GM23338 (cell line): Measurements from ENCODE around the gene AS3MT. TPM values are rescaled to one million over a fixed set of nuclear protein-coding genes. Genes with fewer than 3 reads are reported as not detected.

Experiments
- ATAC-seq: fragments of 200-7000 bp; cut with Tn5 transposase; 3 replicates; pipeline ENCODE4 v1.9.1; 2020
- DNase-seq: peaks from one replicate; pipeline ENCODE4 v3.0.0-alpha.2; 2015; ENCODE audit warnings: low spot score
- H2AFZ ChIP-seq: fragments of 200-600 bp; sonication (generic); 2 replicates; pipeline ENCODE4 v1.8.0; 2016; ENCODE audit warnings: antibody characterized with exemption, mild to moderate bottlenecking, moderate library complexity
- H3F3A ChIP-seq: fragments of 200-600 bp; sonication (generic); replicated peaks from 2 replicates; pipeline ENCODE4 v1.8.0; 2017; ENCODE audit warnings: antibody characterized with exemption, mixed run types, low read depth
- H3K27ac ChIP-seq: fragments of 200-600 bp; sonication (generic); 2 replicates; pipeline ENCODE4 v1.6.1; 2016; ENCODE audit warnings: low read depth
- H3K27me3 ChIP-seq: fragments of 200-600 bp; sonication (generic); 2 replicates; pipeline ENCODE4 v1.8.0; 2016; ENCODE audit warnings: mild to moderate bottlenecking, mixed run types, moderate library complexity; ENCODE audit not compliant: insufficient read depth
- H3K36me3 ChIP-seq: fragments of 200-600 bp; sonication (generic); 2 replicates; pipeline ENCODE4 v1.8.0; 2016; ENCODE audit warnings: mild to moderate bottlenecking; ENCODE audit not compliant: insufficient read depth
- H3K4me1 ChIP-seq: fragments of 200-600 bp; sonication (generic); 2 replicates; pipeline ENCODE4 v1.8.0; 2016; ENCODE audit warnings: mild to moderate bottlenecking, moderate library complexity; ENCODE audit not compliant: insufficient read depth
- H3K4me2 ChIP-seq: fragments of 200-600 bp; sonication (generic); 2 replicates; pipeline ENCODE4 v1.7.1; 2017; ENCODE audit warnings: mixed run types
- H3K4me3 ChIP-seq: fragments of 200-600 bp; sonication (generic); 2 replicates; pipeline ENCODE4 v1.6.1; 2016; ENCODE audit warnings: mixed run types
- H3K79me2 ChIP-seq: fragments of 200-600 bp; sonication (generic); replicated peaks from 2 replicates; pipeline ENCODE4 v1.8.0; 2017; ENCODE audit warnings: mild to moderate bottlenecking; ENCODE audit not compliant: insufficient read depth
- H3K9me2 ChIP-seq: fragments of 200-600 bp; sonication (generic); 2 replicates; pipeline ENCODE4 v1.8.0; 2017; ENCODE audit not compliant: insufficient read depth
- H4K20me1 ChIP-seq: fragments of 200-600 bp; sonication (generic); replicated peaks from 2 replicates; pipeline ENCODE4 v1.8.0; 2017; ENCODE audit warnings: mild to moderate bottlenecking; ENCODE audit not compliant: insufficient read depth
- H3K27ac Mint-ChIP-seq: 2 replicates; pipeline ENCODE4 v1.8.0; 2020; ENCODE audit warnings: inconsistent platforms, mild to moderate bottlenecking, moderate library complexity, mixed read lengths
- H3K27me3 Mint-ChIP-seq: 3 replicates; pipeline ENCODE4 v1.8.0; 2022; ENCODE audit warnings: low read depth, mild to moderate bottlenecking, moderate library complexity, mixed read lengths, inconsistent platforms; ENCODE audit not compliant: insufficient read depth, poor library complexity
- H3K36me3 Mint-ChIP-seq: 3 replicates; pipeline ENCODE4 v1.8.0; 2021; ENCODE audit warnings: low read depth, mild to moderate bottlenecking, inconsistent platforms, moderate library complexity, mixed read lengths
- H3K4me1 Mint-ChIP-seq: 3 replicates; pipeline ENCODE4 v1.8.0; 2020; ENCODE audit warnings: mild to moderate bottlenecking, inconsistent platforms, mixed read lengths
- H3K4me3 Mint-ChIP-seq: 3 replicates; pipeline ENCODE4 v1.8.0; 2021; ENCODE audit warnings: moderate library complexity, mild to moderate bottlenecking, inconsistent platforms, mixed read lengths
- H3K9me3 Mint-ChIP-seq: 3 replicates; pipeline ENCODE4 v1.8.0; 2020; ENCODE audit warnings: moderate library complexity, mild to moderate bottlenecking, inconsistent platforms, mixed read lengths
- CREB1 ChIP-seq: fragments of 250-450 bp; sonication (Bioruptor Pico); IDR thresholded peaks from 2 replicates; pipeline ENCODE4 v1.5.0; 2020; ENCODE audit warnings: low read depth, mild to moderate bottlenecking, moderate library complexity
- EZH2phosphoT487 ChIP-seq: fragments of 200-600 bp; sonication (generic); IDR thresholded peaks from one replicate; pipeline ENCODE4 v1.8.1; 2018; ENCODE audit warnings: antibody characterized with exemption; ENCODE audit not compliant: unreplicated experiment
- JUNB ChIP-seq: IDR thresholded peaks from one replicate; pipeline ENCODE4 v1.6.1; 2016; ENCODE audit warnings: antibody characterized with exemption; ENCODE audit not compliant: unreplicated experiment
- POLR2AphosphoS5 ChIP-seq: IDR thresholded peaks from 2 replicates; pipeline ENCODE4 v1.6.1; 2016; ENCODE audit warnings: antibody characterized with exemption, low read depth
- STAT1 ChIP-seq: IDR thresholded peaks from one replicate; pipeline ENCODE4 v1.6.1; 2016; ENCODE audit warnings: antibody characterized with exemption; ENCODE audit not compliant: unreplicated experiment
- ZNF331 ChIP-seq: fragments of 250-450 bp; sonication (Bioruptor Pico); IDR thresholded peaks from 2 replicates; pipeline ENCODE4 v1.5.0; 2020; ENCODE audit warnings: low read depth, mild to moderate bottlenecking, moderate library complexity
- polyA plus RNA-seq: library from polyadenylated mRNA; unstranded; fragments of >200 nt; fragmentation: Nextera tagmentation; extraction: Ambion mirVana; gene quantifications from 2 replicates; pipeline ENCODE4 v1.2.1, GENCODE V29; 2016
- total RNA-seq: library from RNA; depleted of rRNA; stranded (reverse); fragments of >200 nt; shearing (Covaris generic); gene quantifications from 2 replicates; pipeline ENCODE4 v1.2.3, GENCODE V29; 2014
- TF ChIP-seq, protein P1 (sequence below): IDR thresholded peaks from 2 replicates; pipeline ENCODE4 v1.6.1; 2016; ENCODE audit warnings: antibody characterized with exemption
- TF ChIP-seq, protein P2 (sequence below): IDR thresholded peaks from one replicate; pipeline ENCODE4 v1.6.1; 2018; ENCODE audit warnings: antibody characterized with exemption; ENCODE audit not compliant: unreplicated experiment
- TF ChIP-seq, protein P3 (sequence below), 2 experiments: fragments of 200-600 bp in 1 of 2; sonication (generic) in 1 of 2; conservative IDR thresholded peaks; 2 replicates each; pipeline versions ENCODE4 v1.5.1 to v1.6.1; 2016 to 2017; ENCODE audit warnings: antibody characterized with exemption in 2 of 2, low read depth in 2 of 2, mild to moderate bottlenecking in 2 of 2, moderate library complexity in 1 of 2

AS3MT gene
- total and polyA plus RNA-seq, 2 experiments from 2014 or later: 6.3 to 8.8 TPM

DNA sequence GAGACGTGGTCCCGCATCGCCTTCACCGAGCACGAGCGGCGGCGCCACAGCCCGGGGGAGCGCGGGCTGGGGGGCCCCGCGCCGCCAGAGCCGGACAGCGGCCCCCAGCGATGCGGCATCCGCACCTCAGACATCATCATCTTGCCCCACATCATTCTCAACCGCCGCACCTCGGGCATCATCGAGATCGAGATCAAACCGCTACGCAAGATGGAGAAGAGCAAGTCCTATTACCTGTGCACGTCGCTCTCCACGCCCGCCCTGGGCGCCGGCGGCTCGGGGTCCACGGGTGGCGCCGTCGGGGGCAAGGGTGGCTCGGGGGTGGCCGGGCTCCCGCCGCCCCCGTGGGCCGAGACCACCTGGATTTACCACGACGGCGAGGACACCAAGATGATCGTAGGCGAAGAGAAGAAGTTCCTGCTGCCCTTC is 49.6 kb downstream of the AS3MT start:
- Histone ChIP-seq H2AFZ (peak overlapping the region; percentile 96), H3K79me2 (peaks cover 41% of the 10 kb centered on the region), H3K36me3 (no peaks in the 10 kb centered on the region), H4K20me1 (peaks cover 5% of the 10 kb centered on the region; the same call in 1 of the 2 replicates), H3F3A (0 out of 2 replicates have a peak, but pooled peaks cover 6% of the 10 kb centered on the region), H3K27ac (no peak overlapping the region), H3K27me3 (peaks cover 22% of the 10 kb centered on the region), H3K9me2 (no peaks in the 10 kb centered on the region), H3K4me1 (peaks cover 23% of the 10 kb centered on the region), H3K4me3 (peak overlapping the region; percentile 88), H3K4me2 (peak overlapping the region; percentile 93)
- TF ChIP-seq EZH2phosphoT487: no peak
- no peak for TF ChIP-seq STAT1
- no peak for TF ChIP-seq ZNF331 (CRISPR knock-in tag)
- no peak for TF ChIP-seq JUNB
- TF ChIP-seq, protein P1, sequence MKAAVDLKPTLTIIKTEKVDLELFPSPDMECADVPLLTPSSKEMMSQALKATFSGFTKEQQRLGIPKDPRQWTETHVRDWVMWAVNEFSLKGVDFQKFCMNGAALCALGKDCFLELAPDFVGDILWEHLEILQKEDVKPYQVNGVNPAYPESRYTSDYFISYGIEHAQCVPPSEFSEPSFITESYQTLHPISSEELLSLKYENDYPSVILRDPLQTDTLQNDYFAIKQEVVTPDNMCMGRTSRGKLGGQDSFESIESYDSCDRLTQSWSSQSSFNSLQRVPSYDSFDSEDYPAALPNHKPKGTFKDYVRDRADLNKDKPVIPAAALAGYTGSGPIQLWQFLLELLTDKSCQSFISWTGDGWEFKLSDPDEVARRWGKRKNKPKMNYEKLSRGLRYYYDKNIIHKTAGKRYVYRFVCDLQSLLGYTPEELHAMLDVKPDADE: no peak
- no peak for TF ChIP-seq POLR2AphosphoS5
- no peak for TF ChIP-seq CREB1 (CRISPR knock-in tag)
- TF ChIP-seq, protein P2, sequence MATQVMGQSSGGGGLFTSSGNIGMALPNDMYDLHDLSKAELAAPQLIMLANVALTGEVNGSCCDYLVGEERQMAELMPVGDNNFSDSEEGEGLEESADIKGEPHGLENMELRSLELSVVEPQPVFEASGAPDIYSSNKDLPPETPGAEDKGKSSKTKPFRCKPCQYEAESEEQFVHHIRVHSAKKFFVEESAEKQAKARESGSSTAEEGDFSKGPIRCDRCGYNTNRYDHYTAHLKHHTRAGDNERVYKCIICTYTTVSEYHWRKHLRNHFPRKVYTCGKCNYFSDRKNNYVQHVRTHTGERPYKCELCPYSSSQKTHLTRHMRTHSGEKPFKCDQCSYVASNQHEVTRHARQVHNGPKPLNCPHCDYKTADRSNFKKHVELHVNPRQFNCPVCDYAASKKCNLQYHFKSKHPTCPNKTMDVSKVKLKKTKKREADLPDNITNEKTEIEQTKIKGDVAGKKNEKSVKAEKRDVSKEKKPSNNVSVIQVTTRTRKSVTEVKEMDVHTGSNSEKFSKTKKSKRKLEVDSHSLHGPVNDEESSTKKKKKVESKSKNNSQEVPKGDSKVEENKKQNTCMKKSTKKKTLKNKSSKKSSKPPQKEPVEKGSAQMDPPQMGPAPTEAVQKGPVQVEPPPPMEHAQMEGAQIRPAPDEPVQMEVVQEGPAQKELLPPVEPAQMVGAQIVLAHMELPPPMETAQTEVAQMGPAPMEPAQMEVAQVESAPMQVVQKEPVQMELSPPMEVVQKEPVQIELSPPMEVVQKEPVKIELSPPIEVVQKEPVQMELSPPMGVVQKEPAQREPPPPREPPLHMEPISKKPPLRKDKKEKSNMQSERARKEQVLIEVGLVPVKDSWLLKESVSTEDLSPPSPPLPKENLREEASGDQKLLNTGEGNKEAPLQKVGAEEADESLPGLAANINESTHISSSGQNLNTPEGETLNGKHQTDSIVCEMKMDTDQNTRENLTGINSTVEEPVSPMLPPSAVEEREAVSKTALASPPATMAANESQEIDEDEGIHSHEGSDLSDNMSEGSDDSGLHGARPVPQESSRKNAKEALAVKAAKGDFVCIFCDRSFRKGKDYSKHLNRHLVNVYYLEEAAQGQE: no peak
- TF ChIP-seq, protein P3, sequence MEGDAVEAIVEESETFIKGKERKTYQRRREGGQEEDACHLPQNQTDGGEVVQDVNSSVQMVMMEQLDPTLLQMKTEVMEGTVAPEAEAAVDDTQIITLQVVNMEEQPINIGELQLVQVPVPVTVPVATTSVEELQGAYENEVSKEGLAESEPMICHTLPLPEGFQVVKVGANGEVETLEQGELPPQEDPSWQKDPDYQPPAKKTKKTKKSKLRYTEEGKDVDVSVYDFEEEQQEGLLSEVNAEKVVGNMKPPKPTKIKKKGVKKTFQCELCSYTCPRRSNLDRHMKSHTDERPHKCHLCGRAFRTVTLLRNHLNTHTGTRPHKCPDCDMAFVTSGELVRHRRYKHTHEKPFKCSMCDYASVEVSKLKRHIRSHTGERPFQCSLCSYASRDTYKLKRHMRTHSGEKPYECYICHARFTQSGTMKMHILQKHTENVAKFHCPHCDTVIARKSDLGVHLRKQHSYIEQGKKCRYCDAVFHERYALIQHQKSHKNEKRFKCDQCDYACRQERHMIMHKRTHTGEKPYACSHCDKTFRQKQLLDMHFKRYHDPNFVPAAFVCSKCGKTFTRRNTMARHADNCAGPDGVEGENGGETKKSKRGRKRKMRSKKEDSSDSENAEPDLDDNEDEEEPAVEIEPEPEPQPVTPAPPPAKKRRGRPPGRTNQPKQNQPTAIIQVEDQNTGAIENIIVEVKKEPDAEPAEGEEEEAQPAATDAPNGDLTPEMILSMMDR (conservative IDR thresholded peaks at IDR 0.05; ENCODE audit: low read depth in 2 of 2): no peak; a peak in 1 of 4 replicates
- Mint-ChIP-seq H3K36me3 (no peaks in the 10 kb centered on the region; the same call in 2 of the 3 replicates), H3K4me1 (peaks cover 39% of the 10 kb centered on the region), H3K9me3 (no peaks in the 10 kb centered on the region), H3K4me3 (peak overlapping the region; percentile 83), H3K27me3 (peaks cover 23% of the 10 kb centered on the region), H3K27ac (no peak overlapping the region)
- DNase-seq (peak; percentile 45), ATAC-seq (peak; percentile 0; the same call in 2 of the 3 replicates)
